LNCAP (cell line): ENCODE results near the gene KIRREL3.

Experiments used
- TF ChIP-seq, protein P1 (sequence below): fragments of 450-650 bp; IDR thresholded peaks from 2 replicates; pipeline ENCODE4 v1.5.1; 2017; ENCODE audit warnings: mild to moderate bottlenecking

KIRREL3 gene

DNA sequence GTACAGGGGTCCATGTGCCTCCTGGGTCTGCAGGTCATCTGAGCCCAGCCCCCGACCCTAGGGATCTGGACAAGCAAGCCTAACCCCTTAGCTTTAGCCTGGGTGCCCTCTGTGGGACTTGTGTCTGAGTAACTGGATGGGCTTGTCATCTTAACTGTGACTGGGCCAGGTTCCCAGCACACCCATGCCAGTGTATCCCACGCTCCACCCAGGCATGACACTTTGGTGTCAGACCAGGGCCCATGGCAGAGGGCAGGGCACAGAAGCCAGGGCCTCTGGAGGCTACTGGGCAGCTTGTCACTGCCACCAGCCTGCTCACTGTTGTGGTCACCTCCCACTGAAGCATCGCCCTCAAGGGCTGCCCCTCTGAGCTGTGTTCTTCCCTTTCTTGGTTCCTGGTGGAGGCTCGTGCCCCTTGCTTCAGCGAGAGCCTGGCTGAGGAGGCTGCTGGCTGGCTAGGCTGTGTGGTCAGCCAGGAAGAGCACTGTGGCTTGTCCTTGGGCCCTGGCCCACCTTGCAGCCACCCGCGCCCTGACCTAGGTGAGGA is 564.3 kb downstream of the KIRREL3 start:
- TF ChIP-seq, protein P1, sequence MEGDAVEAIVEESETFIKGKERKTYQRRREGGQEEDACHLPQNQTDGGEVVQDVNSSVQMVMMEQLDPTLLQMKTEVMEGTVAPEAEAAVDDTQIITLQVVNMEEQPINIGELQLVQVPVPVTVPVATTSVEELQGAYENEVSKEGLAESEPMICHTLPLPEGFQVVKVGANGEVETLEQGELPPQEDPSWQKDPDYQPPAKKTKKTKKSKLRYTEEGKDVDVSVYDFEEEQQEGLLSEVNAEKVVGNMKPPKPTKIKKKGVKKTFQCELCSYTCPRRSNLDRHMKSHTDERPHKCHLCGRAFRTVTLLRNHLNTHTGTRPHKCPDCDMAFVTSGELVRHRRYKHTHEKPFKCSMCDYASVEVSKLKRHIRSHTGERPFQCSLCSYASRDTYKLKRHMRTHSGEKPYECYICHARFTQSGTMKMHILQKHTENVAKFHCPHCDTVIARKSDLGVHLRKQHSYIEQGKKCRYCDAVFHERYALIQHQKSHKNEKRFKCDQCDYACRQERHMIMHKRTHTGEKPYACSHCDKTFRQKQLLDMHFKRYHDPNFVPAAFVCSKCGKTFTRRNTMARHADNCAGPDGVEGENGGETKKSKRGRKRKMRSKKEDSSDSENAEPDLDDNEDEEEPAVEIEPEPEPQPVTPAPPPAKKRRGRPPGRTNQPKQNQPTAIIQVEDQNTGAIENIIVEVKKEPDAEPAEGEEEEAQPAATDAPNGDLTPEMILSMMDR: no peak

DNA sequence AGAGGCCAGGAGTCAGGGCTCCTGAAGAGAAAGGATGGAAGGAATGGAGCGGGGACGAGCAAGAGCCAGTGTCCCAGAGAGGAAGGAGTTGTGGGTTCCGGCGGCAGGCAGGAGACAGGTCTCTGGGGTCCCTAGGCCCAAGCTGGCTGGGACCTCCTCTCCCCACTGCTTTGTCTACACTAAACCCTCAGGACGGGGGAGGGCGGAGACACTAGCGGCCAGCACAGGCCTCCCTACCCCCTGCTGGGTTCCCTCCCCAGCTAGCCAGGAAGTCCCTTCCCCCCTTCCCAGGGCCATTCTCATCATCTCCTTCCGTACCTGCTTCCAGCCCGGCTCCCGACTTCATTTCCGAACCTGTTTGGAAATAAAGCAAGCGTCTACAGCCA is 565.6 kb downstream of the KIRREL3 start:
- TF ChIP-seq, protein P1: no peak

DNA sequence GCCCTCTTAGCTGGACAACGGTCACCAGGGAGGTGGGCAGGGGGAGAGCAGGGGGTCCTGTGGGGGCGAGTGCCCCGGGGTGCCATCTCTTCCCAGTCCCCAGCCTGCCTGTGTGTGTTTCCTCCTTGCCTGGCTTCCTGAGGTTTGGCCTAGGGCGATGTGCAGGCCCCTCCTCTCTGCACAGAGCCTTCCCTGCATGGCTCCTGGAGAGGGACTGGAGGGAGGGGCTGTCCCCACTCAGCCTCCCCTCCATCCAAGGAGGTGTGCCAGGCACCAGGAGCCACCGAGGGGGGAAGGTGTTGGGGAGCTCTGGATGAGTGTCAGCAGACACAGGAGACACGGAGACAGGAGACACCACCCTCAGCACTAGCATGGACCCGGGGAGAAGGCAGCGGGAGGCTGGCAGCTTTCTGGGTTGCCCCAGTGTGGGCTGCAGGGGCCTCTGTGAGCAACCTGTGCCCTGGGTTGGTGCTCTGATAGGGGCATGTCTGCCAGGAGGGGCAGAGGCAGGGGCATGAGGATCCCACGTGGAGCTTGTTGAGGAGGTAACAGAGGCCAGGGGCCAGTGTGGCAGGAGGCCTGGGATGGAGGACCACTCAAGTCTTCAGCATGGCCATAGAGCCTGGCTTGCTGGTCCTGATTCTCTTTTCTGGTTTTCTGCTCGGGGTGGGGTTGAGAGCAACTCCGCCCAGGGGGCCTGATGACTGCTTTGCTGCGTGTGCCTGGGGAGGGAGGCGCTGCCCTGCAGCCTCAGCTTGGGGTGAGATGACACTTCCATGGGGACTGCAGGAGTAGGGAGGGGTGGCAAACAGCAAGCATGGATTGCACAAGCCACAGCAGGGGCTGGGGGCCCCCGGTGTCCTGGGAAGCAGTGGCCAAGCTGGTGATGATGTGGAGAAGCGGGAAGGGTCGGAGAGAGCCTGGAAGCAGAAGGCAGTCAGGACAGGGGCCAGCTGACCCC is 566.3 kb downstream of the KIRREL3 start:
- TF ChIP-seq, protein P1: no peak

DNA sequence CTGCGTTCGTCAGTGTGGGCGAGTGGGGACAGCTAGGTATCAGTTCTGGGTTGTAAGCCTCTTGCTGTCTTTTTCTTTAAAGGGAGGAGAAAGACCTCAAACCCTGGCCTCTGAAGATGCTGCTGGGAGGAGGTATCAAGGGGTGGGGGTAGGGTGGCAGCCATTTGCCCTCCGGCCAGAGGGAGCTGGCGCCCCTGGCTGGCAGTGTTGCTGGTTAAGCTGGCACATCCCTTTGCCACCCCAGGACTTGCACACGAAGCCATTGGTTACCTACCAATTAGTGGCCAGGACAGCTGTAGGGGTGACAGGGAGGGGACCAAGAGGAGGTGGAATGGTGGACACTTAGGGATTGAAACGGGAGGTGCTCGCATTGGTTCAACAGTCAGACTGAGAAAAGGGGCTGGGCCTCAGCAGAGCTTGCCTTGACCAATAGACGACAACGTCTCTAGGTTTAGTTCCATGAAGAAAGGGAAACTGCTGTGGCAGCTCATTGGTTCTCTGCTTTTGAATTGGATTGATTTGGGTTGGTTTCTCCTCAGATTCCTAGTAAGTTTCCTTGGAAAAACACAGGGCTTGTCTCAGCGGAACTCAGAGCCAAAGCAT is 567.2 kb downstream of the KIRREL3 start:
- TF ChIP-seq, protein P1: no peak

DNA sequence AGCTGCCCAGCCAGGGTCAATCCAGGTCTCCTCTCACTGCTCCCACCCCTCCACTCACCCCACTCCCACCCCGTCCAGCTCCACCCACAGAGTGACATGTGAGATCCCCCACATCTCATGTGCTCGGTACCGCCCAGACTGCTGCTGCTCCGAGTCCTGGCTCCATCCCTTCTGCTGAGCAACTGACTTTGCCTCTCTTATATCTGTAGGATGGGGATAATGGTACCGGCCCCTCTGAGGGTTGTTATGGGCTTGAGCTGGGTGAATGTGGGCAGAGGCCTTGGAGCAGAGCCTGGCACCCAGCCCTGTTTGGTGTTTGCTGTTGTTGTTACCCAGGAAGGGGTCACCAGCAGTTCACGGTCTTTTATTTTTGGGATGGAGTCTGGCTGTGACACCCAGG is 568.0 kb downstream of the KIRREL3 start:
- TF ChIP-seq, protein P1: no peak

DNA sequence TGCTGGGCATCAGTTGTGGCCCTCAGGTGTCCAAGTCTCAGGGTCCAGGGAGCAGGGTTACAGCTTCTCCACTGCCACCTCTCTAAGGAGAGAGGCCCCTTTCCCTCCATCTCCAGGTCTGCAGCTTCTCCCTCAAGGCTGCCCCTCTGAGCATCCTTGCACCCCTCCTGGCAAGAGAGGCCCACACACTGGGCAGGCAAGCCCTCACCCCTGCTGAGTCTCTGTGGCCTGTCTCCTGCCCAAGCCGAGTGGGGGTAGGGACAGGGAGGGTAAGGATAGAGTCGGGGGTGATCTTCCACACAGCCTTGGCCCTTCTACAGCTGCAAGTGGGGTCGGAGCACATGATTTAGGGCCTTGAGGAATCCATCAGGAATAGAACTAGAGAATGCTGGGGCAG is 568.5 kb downstream of the KIRREL3 start:
- TF ChIP-seq, protein P1: no peak

DNA sequence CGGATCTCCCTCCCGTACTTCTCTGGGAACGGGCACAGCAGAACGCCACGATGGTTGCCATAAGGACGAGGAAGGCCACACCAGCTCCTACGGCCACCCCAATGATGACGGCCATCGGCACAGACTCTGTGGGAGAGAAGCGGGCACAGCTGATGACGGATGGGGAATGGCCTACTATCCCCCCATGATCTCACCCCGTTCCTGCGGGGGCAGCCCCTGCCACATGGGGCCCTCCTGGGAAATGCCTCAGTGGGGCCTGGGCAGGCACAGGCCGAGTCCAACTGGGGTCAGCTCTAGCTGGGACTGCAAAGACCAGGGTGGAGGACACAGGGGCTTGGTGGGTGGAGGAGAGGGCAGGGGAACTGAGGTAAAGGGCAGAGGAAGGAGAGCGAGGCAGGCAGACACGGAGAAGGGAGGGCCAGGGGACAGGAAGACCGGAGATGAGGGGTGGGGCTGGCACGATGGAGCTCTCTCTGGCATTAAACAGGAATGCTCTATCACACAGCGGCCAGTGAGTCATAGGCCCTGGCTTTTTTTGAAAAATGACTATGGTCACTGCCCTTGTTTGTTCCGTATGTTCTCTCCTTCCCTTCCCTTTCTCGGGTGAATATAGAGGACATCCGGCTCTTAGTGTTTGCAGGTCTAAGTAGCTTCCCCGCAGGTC is 569.0 kb downstream of the KIRREL3 start:
- TF ChIP-seq, protein P1: no peak
